Panc1 (cell line): ENCODE data around the gene PPM1F. TPM values are rescaled to one million over a fixed set of nuclear protein-coding genes. Genes with fewer than 3 reads are reported as not detected.

Source experiments
- ATAC-seq: fragments of 200-7000 bp; cut with Tn5 transposase; 2 replicates; pipeline ENCODE4 v1.9.1; 2020; ENCODE audit warnings: mild to moderate bottlenecking, moderate library complexity
- BruUV-seq: library from RNA; stranded (reverse); fragments of 400-500 nt; replicated peaks from 2 replicates; lab custom pipeline; 2021; lab: Mats Ljungman, UMichigan
- CTCF ChIA-PET: fragments of 300-600 bp; sonication (Branson Sonifier 250); formaldehyde crosslinking; loops from one replicate; lab custom pipeline; 2022; ENCODE audit warnings: antibody characterized with exemption; lab: Charles Lee
- POLR2A ChIA-PET: fragments of 300-600 bp; sonication (Branson Sonifier 250); formaldehyde crosslinking; loops from one replicate; lab custom pipeline; 2022; ENCODE audit warnings: antibody characterized with exemption; lab: Charles Lee
- DNase-seq: peaks from one replicate; pipeline ENCODE4 v3.0.0-alpha.2; 2010; ENCODE audit warnings: low read depth, low spot score
- H3K27ac ChIP-seq: 2 replicates; pipeline ENCODE4 v1.5.1; 2011; ENCODE audit warnings: mild to moderate bottlenecking, low read length, inconsistent platforms
- H3K27me3 ChIP-seq: fragments of 200-500 bp; sonication (Bioruptor generic); 2 replicates; pipeline ENCODE4 v1.6.0; 2014; ENCODE audit warnings: low read length, inconsistent platforms; ENCODE audit not compliant: control insufficient read depth, insufficient read depth
- H3K36me3 ChIP-seq: fragments of 200-500 bp; sonication (Bioruptor generic); 2 replicates; pipeline ENCODE4 v1.5.1; 2014; ENCODE audit warnings: inconsistent platforms, mild to moderate bottlenecking, low read length, moderate library complexity; ENCODE audit not compliant: control insufficient read depth, insufficient read depth
- H3K4me1 ChIP-seq: 2 replicates; pipeline ENCODE4 v1.5.1; 2011; ENCODE audit warnings: inconsistent platforms, mild to moderate bottlenecking, low read length, moderate library complexity; ENCODE audit not compliant: control insufficient read depth, insufficient read depth
- H3K4me3 ChIP-seq, 2 experiments: 2 replicates each; pipeline ENCODE4 v1.5.1; 2011 to 2012; ENCODE audit warnings: low read depth in 2 of 2, low read length in 2 of 2, mild to moderate bottlenecking in 2 of 2, inconsistent platforms in 1 of 2, moderate library complexity in 1 of 2
- H3K9me3 ChIP-seq: fragments of 200-500 bp; sonication (Bioruptor generic); 2 replicates; pipeline ENCODE4 v1.5.1; 2014; ENCODE audit warnings: low read depth, mild to moderate bottlenecking, inconsistent platforms, low read length, moderate library complexity; ENCODE audit not compliant: control insufficient read depth, insufficient read depth
- CTCF ChIP-seq: fragments of 450-650 bp; IDR thresholded peaks from 2 replicates; pipeline ENCODE4 v1.5.1; 2017; ENCODE audit warnings: mild to moderate bottlenecking
- POLR2AphosphoS5 ChIP-seq: IDR thresholded peaks from 2 replicates; pipeline ENCODE4 v1.6.1; 2012; ENCODE audit warnings: mild to moderate bottlenecking, low read depth, low read length, moderate library complexity
- REST ChIP-seq, 2 experiments: IDR thresholded peaks; 2 replicates each; pipeline ENCODE4 v1.6.1; 2011 to 2012; ENCODE audit warnings: low read depth in 2 of 2, control low read depth in 1 of 2, low read length in 1 of 2, mild to moderate bottlenecking in 1 of 2, moderate library complexity in 1 of 2; ENCODE audit not compliant: insufficient read depth in 1 of 2
- SIN3A ChIP-seq: IDR thresholded peaks from 2 replicates; pipeline ENCODE4 v1.6.1; 2012; ENCODE audit warnings: low read depth, mild to moderate bottlenecking, low read length, moderate library complexity, borderline replicate concordance; ENCODE audit not compliant: insufficient read depth
- TCF7L2 ChIP-seq: IDR thresholded peaks from 2 replicates; pipeline ENCODE4 v1.6.1; 2011; ENCODE audit warnings: mild to moderate bottlenecking, low read depth, low read length, inconsistent platforms
- in situ Hi-C: cut with HindIII; loops from 2 replicates; pipeline ENCODE4 v1.10.0; 2016; ENCODE audit warnings: low sequenced_read_pairs, low pct_unique_long_range_greater_than_20kb
- intact Hi-C: fragments of 100-400 bp; cut with micrococcal nuclease; formaldehyde crosslinking; loops from one replicate; pipeline ENCODE4 v1.10.0; 2022; ENCODE audit not compliant: unreplicated experiment
- total RNA-seq: library from RNA; stranded (reverse); gene quantifications from one replicate; pipeline ENCODE4 v1.2.1, GENCODE V29; 2021; ENCODE audit not compliant: unreplicated experiment

PPM1F gene
- total RNA-seq, 1 experiment from 2014 or later = 28.9 TPM

- no peak overlapping the region for H3K27ac ChIP-seq
- no peaks in the 10 kb centered on the region for H3K4me1 ChIP-seq
- in situ Hi-C loops = no loop called here
- BruUV-seq = no TSS peak
- H3K27me3 ChIP-seq = no peaks in the 10 kb centered on the region
- ChIA-PET POLR2A (interaction anchor here (0.5 kb wide), 1 partner anchor 142 kb away, joined by 3 read pairs; no protein-coding TSS in a partner anchor), CTCF (no interaction called here)
- no peak for TF ChIP-seq SIN3A
- TF ChIP-seq TCF7L2 = no peak
- TF ChIP-seq POLR2AphosphoS5 = no peak
- no peak for TF ChIP-seq REST (IDR thresholded peaks at IDR 0.05; ENCODE audit: insufficient read depth in 1 of 2, low read depth in 2 of 2, low read length in 1 of 2)
- TF ChIP-seq CTCF = no peak
- H3K9me3 ChIP-seq = no peaks in the 10 kb centered on the region
- no peaks in the 10 kb centered on the region for H3K36me3 ChIP-seq
- no peak overlapping the region for H3K4me3 ChIP-seq
- ATAC-seq = no peak
- no peak for DNase-seq
- intact Hi-C loops = no loop called here
These were observed 43.6 kb upstream of the PPM1F start for GRCh38 chr22:21996175-21996720.

GRCh38 chr22:21995660-21996059 is 43.0 kb upstream of the PPM1F start:
- no TSS peak for BruUV-seq
- no peak for DNase-seq
- no peaks in the 10 kb centered on the region for H3K27me3 ChIP-seq

More at GRCh38 chr22:21995660-21996059, 43.0 kb upstream of the PPM1F start:
- in situ Hi-C loops = no loop called here
- ATAC-seq = no peak
- ChIA-PET POLR2A (interaction anchor here (0.5 kb wide), 1 partner anchor 143 kb away, joined by 3 read pairs; no protein-coding TSS in a partner anchor), CTCF (no interaction called here)
- H3K36me3 ChIP-seq = no peaks in the 10 kb centered on the region
- H3K27ac ChIP-seq = no peak overlapping the region
- no peaks in the 10 kb centered on the region for H3K4me1 ChIP-seq
- no peaks in the 10 kb centered on the region for H3K9me3 ChIP-seq
- no peak overlapping the region for H3K4me3 ChIP-seq
- no peak for TF ChIP-seq REST (IDR thresholded peaks at IDR 0.05; ENCODE audit: insufficient read depth in 1 of 2, low read depth in 2 of 2, low read length in 1 of 2)
- no peak for TF ChIP-seq TCF7L2
- no peak for TF ChIP-seq SIN3A
- TF ChIP-seq CTCF = no peak
- no peak for TF ChIP-seq POLR2AphosphoS5
- intact Hi-C loops = no loop called here
